Kidney (tissue), 14 donors: ENCODE results near the gene CAPZA1. TPM values are rescaled to one million over a fixed set of nuclear protein-coding genes. Genes with fewer than 3 reads are reported as not detected.
A peak's percentile ranks its signal among the peaks of the same experiment; 100 is the strongest.
"Not testable (repeated sequence)": the region's sequence is repeated elsewhere in the genome, so short reads cannot be mapped to it uniquely, and the experiment has no call there.

Experiments used
- DNase-seq, 5 donors: peaks; one replicate each; pipeline ENCODE4 v3.0.0-alpha.2; 2013 to 2020
- FAIRE-seq: peaks from 2 replicates; lab custom pipeline; 2012; peaks lifted over from hg19 to GRCh38; lab: Jason Lieb, UNC
- H3K27ac ChIP-seq, 2 donors: one replicate each; pipeline ENCODE4 v1.7.0; 2013; ENCODE audit warnings: low read depth in 2 of 2, low read length in 2 of 2, inconsistent platforms in 1 of 2
- H3K27me3 ChIP-seq: one replicate; pipeline ENCODE4 v1.7.1; 2013; ENCODE audit warnings: low read length, inconsistent platforms; ENCODE audit not compliant: control insufficient read depth, insufficient read depth
- H3K36me3 ChIP-seq, 3 donors: one replicate each; pipeline versions ENCODE4 v1.7.0 to v1.7.1; 2013; ENCODE audit warnings: low read length in 3 of 3, control low read depth in 1 of 3, inconsistent platforms in 1 of 3; ENCODE audit not compliant: insufficient read depth in 3 of 3, control insufficient read depth in 2 of 3
- H3K4me1 ChIP-seq, 3 donors: one replicate each; pipeline versions ENCODE4 v1.7.0 to v1.7.1; 2013; ENCODE audit warnings: low read length in 3 of 3, inconsistent platforms in 1 of 3, low read depth in 1 of 3; ENCODE audit not compliant: control insufficient read depth in 2 of 3, insufficient read depth in 2 of 3
- H3K4me3 ChIP-seq, 3 donors: one replicate each; pipeline versions ENCODE4 v1.7.0 to v1.8.1; 2013; ENCODE audit warnings: low read length in 3 of 3, control low read depth in 1 of 3, inconsistent platforms in 1 of 3
- H3K9ac ChIP-seq, 3 donors: one replicate each; pipeline versions ENCODE4 v1.7.0 to v1.7.1; 2013; ENCODE audit warnings: low read length in 3 of 3, control low read depth in 1 of 3, inconsistent platforms in 1 of 3
- H3K9me3 ChIP-seq, 3 donors: one replicate each; pipeline versions ENCODE4 v1.7.0 to v1.7.1; 2013; ENCODE audit warnings: low read length in 3 of 3, control low read depth in 1 of 3, inconsistent platforms in 1 of 3; ENCODE audit not compliant: control insufficient read depth in 2 of 3, insufficient read depth in 1 of 3
- intact Hi-C: fragments of 100-400 bp; cut with DNase I; formaldehyde crosslinking; loops from one replicate; pipeline ENCODE4 v1.11.1; 2022
- polyA plus RNA-seq: library from polyadenylated mRNA; stranded (reverse); fragments of 350-450 nt; fragmentation: Illumina TruSeq; extraction: RNeasy Lipid Tissue Mini Kit (QIAGEN cat#74804); gene quantifications from one replicate; pipeline ENCODE4 v1.2.3, GENCODE V29; 2014; ENCODE audit warnings: low read depth, low replicate concordance; ENCODE audit not compliant: insufficient read depth
- total RNA-seq: library from RNA; stranded (reverse); fragmentation: NEBNext Ultra II Directional; extraction: Animal tissue kit (Norgen Biotek cat#: 25700); gene quantifications from one replicate; pipeline ENCODE4 v1.2.1, GENCODE V29; 2021
- TF ChIP-seq, protein P1 (sequence below): IDR thresholded peaks from 3 replicates; pipeline ENCODE4 v1.5.1; 2012; ENCODE audit warnings: mild to moderate bottlenecking, moderate library complexity, borderline replicate concordance; ENCODE audit not compliant: insufficient read depth; ENCODE audit errors: extremely low read depth
- donor health status: control.
- donor health status: control.
- donor health status: control.
- donor health status: control.
- donor health status: control.
- donor health status: DM: yes; HTN: yes; CAD: no.
- donor health status: Normal renal cell carcinoma (clear cell type).

Gene CAPZA1
- total and polyA plus RNA-seq, 2 donors from 2014 or later = 40.3 to 98.7 TPM

DNA sequence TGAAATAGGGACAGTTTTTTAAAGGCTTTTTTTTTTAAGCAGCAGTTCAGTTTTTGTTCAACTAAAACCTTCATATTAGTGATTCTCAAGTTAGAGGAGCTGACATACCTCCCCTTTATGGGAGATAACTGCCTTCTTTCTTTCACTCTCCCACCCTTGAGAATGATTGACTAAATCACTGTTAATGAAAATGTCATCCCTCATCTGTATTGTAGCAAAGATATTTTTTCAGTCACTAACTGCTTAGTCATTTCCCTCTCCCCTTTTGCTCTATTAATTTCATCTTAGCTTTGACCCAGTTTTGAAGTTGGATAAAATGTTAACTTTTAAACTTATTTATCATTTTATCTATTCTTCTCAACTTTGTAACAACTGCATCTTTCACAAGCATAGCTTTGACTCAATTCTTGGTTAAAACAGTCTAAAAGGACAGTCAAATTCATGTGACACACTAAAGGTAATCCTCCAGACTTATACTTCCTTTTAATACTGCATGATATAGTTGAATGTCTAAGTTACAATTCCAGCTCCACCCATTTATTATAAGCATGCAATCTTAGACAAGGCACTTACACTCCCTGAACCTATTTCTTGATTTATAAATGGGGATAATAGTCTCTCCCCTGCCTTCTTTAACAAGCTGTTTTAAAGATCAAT lies 17.1 kb downstream of the CAPZA1 start:
- TF ChIP-seq, protein P1, sequence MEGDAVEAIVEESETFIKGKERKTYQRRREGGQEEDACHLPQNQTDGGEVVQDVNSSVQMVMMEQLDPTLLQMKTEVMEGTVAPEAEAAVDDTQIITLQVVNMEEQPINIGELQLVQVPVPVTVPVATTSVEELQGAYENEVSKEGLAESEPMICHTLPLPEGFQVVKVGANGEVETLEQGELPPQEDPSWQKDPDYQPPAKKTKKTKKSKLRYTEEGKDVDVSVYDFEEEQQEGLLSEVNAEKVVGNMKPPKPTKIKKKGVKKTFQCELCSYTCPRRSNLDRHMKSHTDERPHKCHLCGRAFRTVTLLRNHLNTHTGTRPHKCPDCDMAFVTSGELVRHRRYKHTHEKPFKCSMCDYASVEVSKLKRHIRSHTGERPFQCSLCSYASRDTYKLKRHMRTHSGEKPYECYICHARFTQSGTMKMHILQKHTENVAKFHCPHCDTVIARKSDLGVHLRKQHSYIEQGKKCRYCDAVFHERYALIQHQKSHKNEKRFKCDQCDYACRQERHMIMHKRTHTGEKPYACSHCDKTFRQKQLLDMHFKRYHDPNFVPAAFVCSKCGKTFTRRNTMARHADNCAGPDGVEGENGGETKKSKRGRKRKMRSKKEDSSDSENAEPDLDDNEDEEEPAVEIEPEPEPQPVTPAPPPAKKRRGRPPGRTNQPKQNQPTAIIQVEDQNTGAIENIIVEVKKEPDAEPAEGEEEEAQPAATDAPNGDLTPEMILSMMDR = no peak
- H3K4me1 ChIP-seq = peaks cover 0 to 8% (median 2%) of the 10 kb centered on the region in 3 donors
- H3K27me3 ChIP-seq = no peaks in the 10 kb centered on the region
- H3K4me3 ChIP-seq = no peak overlapping the region
- intact Hi-C loops = no loop called here
- FAIRE-seq (no peak), DNase-seq (peak in 1 of 5 donors; percentile 14)
- H3K9ac ChIP-seq = no peak overlapping the region
- H3K27ac ChIP-seq = peak overlapping the region in 1 of 2 donors; percentile 4
- no peaks in the 10 kb centered on the region for H3K36me3 ChIP-seq
- no peaks in the 10 kb centered on the region for H3K9me3 ChIP-seq

DNA sequence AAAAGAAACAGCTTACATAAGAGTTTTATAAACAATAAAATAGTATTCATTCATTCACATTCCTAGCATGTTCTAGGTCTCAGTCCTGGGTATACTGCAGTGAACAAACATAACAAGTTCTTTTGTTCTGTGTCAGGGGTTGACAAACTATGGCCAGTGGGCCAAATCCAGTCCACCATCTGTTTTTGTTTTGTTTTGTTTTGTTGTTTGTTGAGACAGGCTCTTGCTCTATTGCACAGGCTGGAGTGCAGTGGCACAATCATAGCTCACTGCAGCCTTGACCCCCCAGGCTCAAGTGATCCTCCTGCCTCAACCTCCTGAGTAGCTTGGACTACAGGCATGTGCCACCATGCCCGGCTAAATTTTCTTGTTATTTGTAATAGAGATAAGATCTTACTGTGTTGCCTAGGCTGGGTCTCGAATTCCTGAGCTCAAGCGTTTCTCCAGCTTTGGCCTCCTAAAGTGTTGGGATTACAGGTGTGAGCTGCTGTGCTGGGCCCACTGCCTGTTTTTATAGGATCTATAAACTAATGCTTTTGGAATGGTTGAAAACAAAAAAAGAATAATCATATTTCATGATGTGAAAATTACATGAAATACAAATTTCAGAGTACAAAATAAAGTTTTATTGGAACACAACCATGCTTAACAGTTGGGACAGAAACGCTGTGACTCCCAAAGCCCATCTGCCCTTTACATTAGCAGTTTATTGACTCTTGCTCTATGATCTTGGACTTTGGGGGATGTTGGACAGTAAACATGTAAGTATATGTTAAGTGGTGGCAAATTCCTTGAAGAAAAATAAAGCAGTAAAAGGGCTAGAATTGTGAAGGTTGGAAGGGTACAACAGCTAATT lies 17.9 kb downstream of the CAPZA1 start:
- Histone ChIP-seq H3K27ac (no peak overlapping the region), H3K9ac (no peak overlapping the region)
- FAIRE-seq = no peak

DNA sequence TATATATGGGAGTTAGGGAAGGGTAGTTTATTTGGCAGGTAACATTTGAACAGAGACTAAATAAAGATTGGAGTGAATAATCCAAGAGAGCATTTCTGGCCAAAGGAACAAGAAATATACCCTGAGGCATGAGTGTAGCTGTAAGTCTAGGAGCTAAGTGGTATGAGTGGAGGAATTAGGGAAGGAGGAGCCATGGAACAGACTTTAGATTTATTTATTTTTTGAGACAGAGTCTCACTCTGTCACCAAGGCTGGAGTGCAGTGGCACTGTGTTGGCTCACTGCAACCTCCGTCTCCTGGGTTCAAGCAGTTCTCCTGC lies 18.4 kb downstream of the CAPZA1 start:
- Histone ChIP-seq H3K4me3 (no peak overlapping the region), H3K9me3 (no peaks in the 10 kb centered on the region), H3K27me3 (no peaks in the 10 kb centered on the region), H3K4me1 (peaks cover 0 to 8% (median 2%) of the 10 kb centered on the region in 3 donors), H3K27ac (no peak overlapping the region), H3K9ac (no peak overlapping the region), H3K36me3 (no peaks in the 10 kb centered on the region)
- intact Hi-C loops = no loop called here
- TF ChIP-seq, protein P1 = no peak
- no peak for FAIRE-seq
- DNase-seq = no peak

More for the DNA sequence above, 17.9 kb downstream of the CAPZA1 start:
- Histone ChIP-seq H3K4me3 (no peak overlapping the region), H3K9me3 (no peaks in the 10 kb centered on the region), H3K4me1 (peaks cover 0 to 8% (median 2%) of the 10 kb centered on the region in 3 donors), H3K27me3 (no peaks in the 10 kb centered on the region), H3K36me3 (no peaks in the 10 kb centered on the region)
- intact Hi-C loops = no loop called here
- TF ChIP-seq, protein P1 = no peak
- DNase-seq = no peak

DNA sequence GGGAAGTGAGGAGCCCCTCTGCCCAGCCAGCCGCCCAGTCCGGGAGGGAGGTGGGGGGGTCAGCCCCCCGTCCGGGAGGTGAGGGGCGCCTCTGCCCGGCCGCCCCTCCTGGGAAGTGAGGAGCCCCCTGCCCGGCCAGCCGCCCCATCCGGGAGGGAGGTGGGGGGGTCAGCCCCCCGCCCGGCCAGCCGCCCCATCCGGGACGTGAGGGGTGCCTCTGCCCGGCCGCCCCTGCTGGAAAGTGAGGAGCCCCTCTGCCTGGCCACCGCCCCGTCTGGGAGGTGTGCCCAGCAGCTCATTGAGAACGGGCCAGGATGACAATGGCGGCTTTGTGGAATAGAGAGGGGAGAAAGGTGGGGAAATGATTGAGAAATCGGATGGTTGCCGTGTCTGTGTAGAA lies 20.8 kb downstream of the CAPZA1 start:
- H3K4me3 ChIP-seq, FAIRE-seq, H3K9me3 ChIP-seq, H3K36me3 ChIP-seq, H3K27me3 ChIP-seq, H3K27ac ChIP-seq, H3K9ac ChIP-seq, H3K4me1 ChIP-seq, DNase-seq, intact Hi-C loops: not testable (repeated sequence)
